ENCODE measurements around the gene AKAP9. TPM values are rescaled to one million over a fixed set of nuclear protein-coding genes. Genes with fewer than 3 reads are reported as not detected.

Gene AKAP9
- total and polyA plus RNA-seq, 2 donors (not counting 3 experiments of a cell fraction or from before 2014, with no cell fraction given), result 9.5 to 51.6 TPM

DNA sequence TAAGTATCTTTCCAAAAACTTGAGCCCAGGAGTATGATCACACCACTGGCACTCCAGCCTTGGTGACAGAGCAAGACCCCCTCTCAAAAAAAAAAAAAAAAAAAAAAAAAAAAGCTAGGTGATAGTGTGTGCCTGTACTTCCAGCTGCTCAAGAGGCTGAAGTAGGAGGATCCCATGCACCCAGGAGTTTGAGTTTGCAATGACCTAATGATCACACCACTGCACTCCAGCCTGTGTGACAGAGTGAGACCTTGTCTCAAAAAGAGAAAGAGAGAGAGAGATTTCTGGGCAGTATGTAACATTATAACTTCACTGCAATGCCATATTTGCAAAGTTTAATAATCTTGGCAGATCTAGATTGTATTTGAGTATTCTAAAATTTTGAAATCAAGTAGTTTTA is 47.6 kb downstream of the AKAP9 start:
- CTCF ChIA-PET, result no interaction called here
- DNase-seq (ENCODE audit: low read depth, low spot score), result no peak

GRCh38 chr7:91993976-91994375 is 53.3 kb downstream of the AKAP9 start:
- TF ChIP-seq FOS (IDR thresholded peaks at IDR 0.05; ENCODE audit: borderline replicate concordance, insufficient read depth, low read length) (no peak), JUN (IDR thresholded peaks at IDR 0.05; ENCODE audit: borderline replicate concordance, insufficient read depth, insufficient read length, low read depth) (no peak), CTCF (IDR thresholded peaks at IDR 0.05; ENCODE audit: extremely low read depth in 1 of 2, insufficient read depth in 1 of 2, low read depth in 1 of 2, low read length in 2 of 2) (no peak), POLR2AphosphoS5 (IDR thresholded peaks at IDR 0.05; ENCODE audit: insufficient read depth, low read depth, low read length) (no peak), MAX (IDR thresholded peaks at IDR 0.05; ENCODE audit: insufficient read depth, insufficient read length) (no peak), GATA2 (IDR thresholded peaks at IDR 0.05; ENCODE audit: insufficient read depth, insufficient read length, low read depth, low read length) (no peak), MYC (IDR thresholded peaks at IDR 0.05; ENCODE audit: low read depth, low read length) (no peak), EZH2 (IDR thresholded peaks at IDR 0.05; ENCODE audit: borderline replicate concordance, low read depth, low read length, severe bottlenecking) (no peak), POLR2A (IDR thresholded peaks at IDR 0.05; ENCODE audit: low read depth, low read length) (no peak)
- Histone ChIP-seq H3K4me2 (ENCODE audit: insufficient read depth, low read length) (no peak overlapping the region), H3K9ac (replicated peaks; ENCODE audit: extremely low read depth, insufficient read depth, low read length) (no peak overlapping the region), H3K4me1 (ENCODE audit: control insufficient read depth, extremely low read depth, insufficient read depth, low read length) (no peaks in the 10 kb centered on the region), H3K27me3 (ENCODE audit: control insufficient read depth in 2 of 2, insufficient read depth in 2 of 2, low read length in 2 of 2) (no peaks in the 10 kb centered on the region), H3K4me3 (replicated peaks in 1 of 3; ENCODE audit: insufficient read depth in 1 of 3, low read depth in 1 of 3, low read length in 3 of 3) (no peak overlapping the region), H3K27ac (ENCODE audit: insufficient read depth, low read depth, low read length) (no peak overlapping the region), H3K36me3 (ENCODE audit: control insufficient read depth in 2 of 2, extremely low read depth in 1 of 2, insufficient read depth in 2 of 2, low read length in 2 of 2) (peaks cover 0 to 7% of the 10 kb centered on the region in 2 experiments), H3K79me2 (ENCODE audit: control insufficient read depth, insufficient read depth, low read length) (no peaks in the 10 kb centered on the region), H3K9me1 (replicated peaks; ENCODE audit: control insufficient read depth, extremely low read depth, insufficient read depth, low read length) (no peaks in the 10 kb centered on the region), H3K9me3 (replicated peaks; ENCODE audit: control insufficient read depth, insufficient read depth, low read length) (no peaks in the 10 kb centered on the region), H2AFZ (ENCODE audit: low read depth, low read length) (no peak overlapping the region), H4K20me1 (replicated peaks; ENCODE audit: control insufficient read depth, extremely low read depth, insufficient read depth, low read length) (no peaks in the 10 kb centered on the region)
- no peak for FAIRE-seq
- dilution Hi-C loops (cut with MboI; ENCODE audit: extremely low pct_ligation_motif_present, low sequenced_read_pairs) (no loop called here), intact Hi-C loops (cut with micrococcal nuclease) (no loop called here)
- ChIA-PET CTCF (no interaction called here), POLR2A (no interaction called here)
- no TSS peak for BruUV-seq (replicated peaks)
- DNase-seq (ENCODE audit: low read depth, low spot score), result no peak

More for the DNA sequence above, 47.6 kb downstream of the AKAP9 start:
- no peak overlapping the region for H3K9ac ChIP-seq (replicated peaks; ENCODE audit: extremely low read depth, insufficient read depth, low read length)
- H3K4me2 ChIP-seq (ENCODE audit: insufficient read depth, low read length), result no peak overlapping the region
- no TSS peak for BruUV-seq (replicated peaks)
- FAIRE-seq, result no peak
- H4K20me1 ChIP-seq (replicated peaks; ENCODE audit: control insufficient read depth, extremely low read depth, insufficient read depth, low read length), result no peaks in the 10 kb centered on the region
- H3K27me3 ChIP-seq (ENCODE audit: control insufficient read depth in 2 of 2, insufficient read depth in 2 of 2, low read length in 2 of 2), result no peaks in the 10 kb centered on the region
- H3K4me1 ChIP-seq (ENCODE audit: control insufficient read depth, extremely low read depth, insufficient read depth, low read length), result no peaks in the 10 kb centered on the region
- H3K27ac ChIP-seq (ENCODE audit: insufficient read depth, low read depth, low read length), result no peak overlapping the region
- H2AFZ ChIP-seq (ENCODE audit: low read depth, low read length), result no peak overlapping the region
- intact Hi-C loops (cut with micrococcal nuclease) (no loop called here), dilution Hi-C loops (cut with MboI; ENCODE audit: extremely low pct_ligation_motif_present, low sequenced_read_pairs) (no loop called here)
- no peaks in the 10 kb centered on the region for H3K9me3 ChIP-seq (replicated peaks; ENCODE audit: control insufficient read depth, insufficient read depth, low read length)
- POLR2A ChIA-PET, result interaction anchor here (0.6 kb wide), 1 partner anchor 224 kb away, joined by 3 read pairs; no protein-coding TSS in a partner anchor
- H3K36me3 ChIP-seq (ENCODE audit: control insufficient read depth in 2 of 2, extremely low read depth in 1 of 2, insufficient read depth in 2 of 2, low read length in 2 of 2), result no peaks in the 10 kb centered on the region
- H3K79me2 ChIP-seq (ENCODE audit: control insufficient read depth, insufficient read depth, low read length), result no peaks in the 10 kb centered on the region
- no peaks in the 10 kb centered on the region for H3K9me1 ChIP-seq (replicated peaks; ENCODE audit: control insufficient read depth, extremely low read depth, insufficient read depth, low read length)
- no peak overlapping the region for H3K4me3 ChIP-seq (replicated peaks in 1 of 3; ENCODE audit: insufficient read depth in 1 of 3, low read depth in 1 of 3, low read length in 3 of 3)
- TF ChIP-seq FOS (IDR thresholded peaks at IDR 0.05; ENCODE audit: borderline replicate concordance, insufficient read depth, low read length) (no peak), EZH2 (IDR thresholded peaks at IDR 0.05; ENCODE audit: borderline replicate concordance, low read depth, low read length, severe bottlenecking) (no peak), MYC (IDR thresholded peaks at IDR 0.05; ENCODE audit: low read depth, low read length) (no peak)

All from endothelial cell of umbilical vein (primary cell).